Esophagus muscularis mucosa (tissue), 4 donors: ENCODE measurements around the gene RCBTB2. TPM values are rescaled to one million over a fixed set of nuclear protein-coding genes. Genes with fewer than 3 reads are reported as not detected.

Experiments used
- DNase-seq: peaks from one replicate; pipeline ENCODE4 v3.0.0-alpha.2; 2017; ENCODE audit errors: extremely low spot score
- H3K27ac ChIP-seq, 4 donors: fragments of 200-600 bp; sonication (generic); replicated peaks in 1 of 4; 1 replicate in 3 of 4; 2 replicates in 1 of 4; pipeline ENCODE4 v1.5.1; 2016 to 2019; ENCODE audit warnings: mild to moderate bottlenecking in 1 of 4
- H3K27me3 ChIP-seq, 4 donors: fragments of 200-600 bp; sonication (generic); one replicate each; pipeline versions ENCODE4 v1.5.1 to v1.6.0; 2016 to 2019
- H3K36me3 ChIP-seq, 4 donors: fragments of 200-600 bp; sonication (generic); one replicate each; pipeline ENCODE4 v1.5.1; 2016 to 2019
- H3K4me1 ChIP-seq, 4 donors: fragments of 200-600 bp; sonication (generic); one replicate each; pipeline ENCODE4 v1.5.1; 2016 to 2019
- H3K4me3 ChIP-seq, 4 donors: fragments of 200-600 bp; sonication (generic); 1 replicate in 2 of 4; 2 replicates in 2 of 4; pipeline ENCODE4 v1.5.1; 2016 to 2019; ENCODE audit warnings: mild to moderate bottlenecking in 4 of 4, moderate library complexity in 1 of 4
- H3K9me3 ChIP-seq, 4 donors: fragments of 200-600 bp; sonication (generic); 1 replicate in 3 of 4; 2 replicates in 1 of 4; pipeline ENCODE4 v1.5.1; 2016 to 2019
- EP300 ChIP-seq: sonication (generic); formaldehyde crosslinking; IDR thresholded peaks from one replicate; pipeline ENCODE4 v1.6.1; 2017; ENCODE audit warnings: antibody characterized with exemption
- POLR2A ChIP-seq: fragments of 450-650 bp; IDR thresholded peaks from one replicate; pipeline ENCODE4 v1.6.1; 2017; ENCODE audit warnings: antibody characterized with exemption, moderate library complexity, mild to moderate bottlenecking, low read depth
- POLR2AphosphoS5 ChIP-seq, 2 donors: sonication (generic); formaldehyde crosslinking; IDR thresholded peaks; one replicate each; pipeline ENCODE4 v1.6.1; 2017; ENCODE audit warnings: antibody characterized with exemption in 2 of 2
- WGBS: methylation state at CpG from one replicate; pipeline ENCODE4 v1.1.5; 2018; 5-methylcytosine and 5-hydroxymethylcytosine counted together
- intact Hi-C: fragments of 100-400 bp; cut with DNase I; formaldehyde crosslinking; loops from one replicate; pipeline ENCODE4 v1.15.1; 2023
- total RNA-seq, 4 donors: library from RNA; depleted of rRNA; stranded (reverse); fragments of >200 nt; gene quantifications; one replicate each; pipeline versions ENCODE4 v1.1.0 to v1.2.1, GENCODE V29; 2016
- TF ChIP-seq, protein P1 (sequence below), 3 experiments: fragments of 200-600 bp in 2 of 3; fragments of 450-650 bp in 1 of 3; sonication (generic) in 2 of 3; IDR thresholded peaks; one replicate each; pipeline ENCODE4 v1.5.1; 2017 to 2019; ENCODE audit warnings: antibody characterized with exemption in 3 of 3, mild to moderate bottlenecking in 2 of 3, moderate library complexity in 1 of 3

Gene RCBTB2
- total RNA-seq, 4 donors from 2014 or later: 10.1 to 14.5 (median 11.0) TPM

- intact Hi-C loops: no loop called here
- TF ChIP-seq EP300 (no peak), POLR2AphosphoS5 (IDR thresholded peaks at IDR 0.05) (no peak), POLR2A (no peak)
- TF ChIP-seq, protein P1, sequence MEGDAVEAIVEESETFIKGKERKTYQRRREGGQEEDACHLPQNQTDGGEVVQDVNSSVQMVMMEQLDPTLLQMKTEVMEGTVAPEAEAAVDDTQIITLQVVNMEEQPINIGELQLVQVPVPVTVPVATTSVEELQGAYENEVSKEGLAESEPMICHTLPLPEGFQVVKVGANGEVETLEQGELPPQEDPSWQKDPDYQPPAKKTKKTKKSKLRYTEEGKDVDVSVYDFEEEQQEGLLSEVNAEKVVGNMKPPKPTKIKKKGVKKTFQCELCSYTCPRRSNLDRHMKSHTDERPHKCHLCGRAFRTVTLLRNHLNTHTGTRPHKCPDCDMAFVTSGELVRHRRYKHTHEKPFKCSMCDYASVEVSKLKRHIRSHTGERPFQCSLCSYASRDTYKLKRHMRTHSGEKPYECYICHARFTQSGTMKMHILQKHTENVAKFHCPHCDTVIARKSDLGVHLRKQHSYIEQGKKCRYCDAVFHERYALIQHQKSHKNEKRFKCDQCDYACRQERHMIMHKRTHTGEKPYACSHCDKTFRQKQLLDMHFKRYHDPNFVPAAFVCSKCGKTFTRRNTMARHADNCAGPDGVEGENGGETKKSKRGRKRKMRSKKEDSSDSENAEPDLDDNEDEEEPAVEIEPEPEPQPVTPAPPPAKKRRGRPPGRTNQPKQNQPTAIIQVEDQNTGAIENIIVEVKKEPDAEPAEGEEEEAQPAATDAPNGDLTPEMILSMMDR (IDR thresholded peaks at IDR 0.05): no peak
- H3K4me1 ChIP-seq: peaks cover 15 to 50% (median 43%) of the 10 kb centered on the region in 4 donors
- H3K36me3 ChIP-seq: no peaks in the 10 kb centered on the region
- no peak overlapping the region for H3K4me3 ChIP-seq
- H3K27me3 ChIP-seq: no peaks in the 10 kb centered on the region
- peak overlapping the region in 1 of 4 donors; percentile 10 for H3K27ac ChIP-seq
- H3K9me3 ChIP-seq: no peaks in the 10 kb centered on the region
- WGBS: 89% methylated on average over 5 of the region's 5 CpGs
- DNase-seq: peak; percentile 62
Measured at GRCh38 chr13:48574041-48574796, 41.3 kb upstream of the RCBTB2 start.

DNA sequence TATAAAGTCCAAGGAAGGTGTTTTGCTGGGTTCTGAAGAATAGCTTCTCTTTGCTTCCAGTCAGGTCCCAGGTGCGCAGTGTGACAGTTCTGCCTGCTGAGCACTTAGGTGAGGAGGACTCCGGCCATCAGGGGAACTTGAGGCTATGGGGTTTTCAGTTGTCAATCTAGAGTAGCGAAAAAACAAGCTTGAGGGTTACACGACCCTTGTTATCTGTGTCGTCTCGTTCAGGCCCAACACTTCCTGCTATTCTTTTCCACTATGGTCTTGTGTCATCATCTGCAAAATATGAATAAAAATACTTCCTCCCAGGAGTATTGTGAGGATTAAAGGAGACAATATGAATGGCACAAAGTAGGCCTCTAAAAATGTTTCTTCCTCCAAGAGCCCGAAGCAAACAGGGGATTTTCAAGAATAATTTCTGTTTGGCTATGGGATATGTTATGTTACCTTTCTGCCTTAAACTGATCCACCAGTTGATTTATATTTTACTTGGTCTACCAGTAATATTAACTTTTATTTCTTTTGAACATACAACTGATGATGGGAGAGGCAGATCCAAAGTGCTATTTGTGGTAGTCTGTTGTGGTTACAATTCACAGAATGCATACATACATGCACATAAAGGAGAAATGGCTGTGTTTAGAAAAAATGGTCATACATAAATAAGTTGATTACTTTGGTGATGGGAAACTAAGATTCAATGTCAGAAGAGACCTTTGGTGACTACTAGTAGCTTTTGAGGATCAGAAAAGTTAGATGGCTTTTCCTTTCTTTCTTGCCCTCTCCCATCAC, 40.5 kb upstream of the RCBTB2 start:
- TF ChIP-seq, protein P1 (IDR thresholded peaks at IDR 0.05): no peak
- TF ChIP-seq POLR2AphosphoS5 (IDR thresholded peaks at IDR 0.05): no peak
- no peak for TF ChIP-seq POLR2A
- no peak for TF ChIP-seq EP300
- no peaks in the 10 kb centered on the region for H3K27me3 ChIP-seq
- intact Hi-C loops: no loop called here
- no peaks in the 10 kb centered on the region for H3K9me3 ChIP-seq
- peak; percentile 86 for DNase-seq
- peaks cover 16 to 54% (median 50%) of the 10 kb centered on the region in 4 donors for H3K4me1 ChIP-seq
- no peaks in the 10 kb centered on the region for H3K36me3 ChIP-seq
- peak overlapping the region in 3 of 4 donors; percentile 20 to 78 (median 35) for H3K27ac ChIP-seq
- H3K4me3 ChIP-seq: no peak overlapping the region
- WGBS: 73% methylated on average over 7 of the region's 7 CpGs

- DNase-seq: peak; percentile 91
- TF ChIP-seq POLR2A (no peak), EP300 (no peak), POLR2AphosphoS5 (IDR thresholded peaks at IDR 0.05) (peak in 1 of 2 donors; percentile 46)
- TF ChIP-seq, protein P1 (IDR thresholded peaks at IDR 0.05): peak in 1 of 3 experiments; percentile 6
- Histone ChIP-seq H3K4me3 (peak overlapping the region; percentile 31 to 39 (median 34)), H3K27me3 (no peaks in the 10 kb centered on the region), H3K9me3 (no peaks in the 10 kb centered on the region), H3K36me3 (no peaks in the 10 kb centered on the region), H3K27ac (peak overlapping the region; percentile 71 to 84 (median 78)), H3K4me1 (peaks cover 28 to 69% (median 65%) of the 10 kb centered on the region in 4 donors)
- intact Hi-C loops: no loop called here
- WGBS: 24% methylated on average over 8 of the region's 9 CpGs
Measured at GRCh38 chr13:48571126-48571913, 38.4 kb upstream of the RCBTB2 start.

GRCh38 chr13:48570216-48570828, 37.4 kb upstream of the RCBTB2 start:
- no peak for TF ChIP-seq POLR2AphosphoS5 (IDR thresholded peaks at IDR 0.05)
- no peak for TF ChIP-seq POLR2A
- TF ChIP-seq, protein P1 (IDR thresholded peaks at IDR 0.05): no peak
- no peak for TF ChIP-seq EP300
- Histone ChIP-seq H3K9me3 (no peaks in the 10 kb centered on the region), H3K4me1 (peaks cover 28 to 69% (median 65%) of the 10 kb centered on the region in 4 donors), H3K4me3 (no peak overlapping the region), H3K27ac (peak overlapping the region; percentile 71 to 84 (median 78)), H3K27me3 (no peaks in the 10 kb centered on the region), H3K36me3 (no peaks in the 10 kb centered on the region)
- DNase-seq: peak; percentile 50
- intact Hi-C loops: no loop called here
- WGBS: 92% methylated on average over 8 of the region's 8 CpGs
